A549 (cell line): ENCODE results near the gene TBL1X.

ENCODE experiments used
- BCL3 ChIP-seq: fragments of >200 bp; sonication (Bioruptor Twin); formaldehyde crosslinking; IDR thresholded peaks from 3 replicates; pipeline ENCODE4 v1.6.1; 2016
- CHD2 ChIP-seq: fragments of 150-350 bp; IDR thresholded peaks from 2 replicates; pipeline ENCODE4 v1.6.1; 2014; ENCODE audit warnings: low read length; ENCODE audit not compliant: partially characterized antibody
- CHD4 ChIP-seq: fragments of 200-600 bp; sonication (generic); IDR thresholded peaks from 2 replicates; pipeline ENCODE4 v1.6.1; 2016; ENCODE audit warnings: antibody characterized with exemption, mild to moderate bottlenecking, borderline replicate concordance
- EP300 ChIP-seq, 2 experiments: fragments of >200 bp; sonication (Bioruptor Twin); formaldehyde crosslinking; IDR thresholded peaks; 2 replicates in 1 of 2; 3 replicates in 1 of 2; pipeline ENCODE4 v1.6.1; 2016 to 2017
- HOXA7 ChIP-seq: fragments of 250-450 bp; sonication (Bioruptor Pico); IDR thresholded peaks from 2 replicates; pipeline ENCODE4 v1.5.0; 2020; ENCODE audit warnings: mild to moderate bottlenecking, moderate library complexity
- MAZ ChIP-seq: fragments of 150-350 bp; IDR thresholded peaks from 2 replicates; pipeline ENCODE4 v1.6.1; 2014; ENCODE audit warnings: antibody characterized with exemption, low read depth, low read length, borderline replicate concordance
- MYC ChIP-seq: IDR thresholded peaks from 2 replicates; pipeline ENCODE4 v1.6.1; 2012; ENCODE audit warnings: mild to moderate bottlenecking, inconsistent platforms, low read length, improper control_type of control experiment, borderline replicate concordance
- POLR2A ChIP-seq: IDR thresholded peaks from 2 replicates; pipeline ENCODE4 v1.6.1; 2012; ENCODE audit warnings: mild to moderate bottlenecking, low read length
- RNF2 ChIP-seq: fragments of 200-600 bp; sonication (generic); IDR thresholded peaks from 2 replicates; pipeline ENCODE4 v1.6.1; 2016; ENCODE audit warnings: low read depth, mild to moderate bottlenecking, antibody characterized with exemption, moderate library complexity, borderline replicate concordance
- TF ChIP-seq, protein P1 (sequence below): fragments of 450-650 bp; IDR thresholded peaks from 2 replicates; pipeline ENCODE4 v1.6.1; 2014; ENCODE audit warnings: antibody characterized with exemption
- TF ChIP-seq, protein P2 (sequence below): fragments of >200 bp; sonication (Bioruptor Twin); formaldehyde crosslinking; IDR thresholded peaks from 3 replicates; pipeline ENCODE4 v1.5.1; 2016
- TF ChIP-seq, protein P3 (sequence below): fragments of 150-350 bp; IDR thresholded peaks from 2 replicates; pipeline ENCODE4 v1.6.1; 2014; ENCODE audit warnings: low read depth, mild to moderate bottlenecking, low read length
- TF ChIP-seq, protein P4 (sequence below): IDR thresholded peaks from 2 replicates; pipeline ENCODE4 v1.6.1; 2012

DNA sequence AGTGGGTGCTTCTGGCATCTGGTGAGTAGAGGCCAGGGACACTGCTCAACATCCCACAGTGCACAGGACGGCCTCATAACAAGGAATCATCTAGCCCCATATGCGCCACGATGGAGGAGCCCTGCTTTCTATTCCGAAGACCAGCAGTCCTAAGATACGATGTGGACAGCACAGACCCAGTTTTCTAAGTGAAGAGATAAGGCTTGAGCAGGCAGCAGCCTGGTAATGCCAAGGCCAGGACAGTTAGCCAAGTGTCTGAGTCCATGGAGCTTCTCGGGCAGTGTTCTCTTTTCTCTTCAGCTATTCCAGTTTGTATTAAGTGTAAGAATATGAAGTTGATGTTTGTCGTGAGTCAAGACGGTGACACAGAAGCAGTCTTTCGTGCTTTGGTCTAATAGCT is 112.7 kb downstream of the TBL1X start:
- no peak for TF ChIP-seq MAZ
- no peak for TF ChIP-seq POLR2A
- TF ChIP-seq HOXA7 (CRISPR knock-in tag): no peak
- TF ChIP-seq, protein P1, sequence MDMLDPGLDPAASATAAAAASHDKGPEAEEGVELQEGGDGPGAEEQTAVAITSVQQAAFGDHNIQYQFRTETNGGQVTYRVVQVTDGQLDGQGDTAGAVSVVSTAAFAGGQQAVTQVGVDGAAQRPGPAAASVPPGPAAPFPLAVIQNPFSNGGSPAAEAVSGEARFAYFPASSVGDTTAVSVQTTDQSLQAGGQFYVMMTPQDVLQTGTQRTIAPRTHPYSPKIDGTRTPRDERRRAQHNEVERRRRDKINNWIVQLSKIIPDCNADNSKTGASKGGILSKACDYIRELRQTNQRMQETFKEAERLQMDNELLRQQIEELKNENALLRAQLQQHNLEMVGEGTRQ: no peak
- TF ChIP-seq, protein P2, sequence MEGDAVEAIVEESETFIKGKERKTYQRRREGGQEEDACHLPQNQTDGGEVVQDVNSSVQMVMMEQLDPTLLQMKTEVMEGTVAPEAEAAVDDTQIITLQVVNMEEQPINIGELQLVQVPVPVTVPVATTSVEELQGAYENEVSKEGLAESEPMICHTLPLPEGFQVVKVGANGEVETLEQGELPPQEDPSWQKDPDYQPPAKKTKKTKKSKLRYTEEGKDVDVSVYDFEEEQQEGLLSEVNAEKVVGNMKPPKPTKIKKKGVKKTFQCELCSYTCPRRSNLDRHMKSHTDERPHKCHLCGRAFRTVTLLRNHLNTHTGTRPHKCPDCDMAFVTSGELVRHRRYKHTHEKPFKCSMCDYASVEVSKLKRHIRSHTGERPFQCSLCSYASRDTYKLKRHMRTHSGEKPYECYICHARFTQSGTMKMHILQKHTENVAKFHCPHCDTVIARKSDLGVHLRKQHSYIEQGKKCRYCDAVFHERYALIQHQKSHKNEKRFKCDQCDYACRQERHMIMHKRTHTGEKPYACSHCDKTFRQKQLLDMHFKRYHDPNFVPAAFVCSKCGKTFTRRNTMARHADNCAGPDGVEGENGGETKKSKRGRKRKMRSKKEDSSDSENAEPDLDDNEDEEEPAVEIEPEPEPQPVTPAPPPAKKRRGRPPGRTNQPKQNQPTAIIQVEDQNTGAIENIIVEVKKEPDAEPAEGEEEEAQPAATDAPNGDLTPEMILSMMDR: no peak
- TF ChIP-seq BCL3: no peak
- TF ChIP-seq MYC: no peak
- TF ChIP-seq, protein P3, sequence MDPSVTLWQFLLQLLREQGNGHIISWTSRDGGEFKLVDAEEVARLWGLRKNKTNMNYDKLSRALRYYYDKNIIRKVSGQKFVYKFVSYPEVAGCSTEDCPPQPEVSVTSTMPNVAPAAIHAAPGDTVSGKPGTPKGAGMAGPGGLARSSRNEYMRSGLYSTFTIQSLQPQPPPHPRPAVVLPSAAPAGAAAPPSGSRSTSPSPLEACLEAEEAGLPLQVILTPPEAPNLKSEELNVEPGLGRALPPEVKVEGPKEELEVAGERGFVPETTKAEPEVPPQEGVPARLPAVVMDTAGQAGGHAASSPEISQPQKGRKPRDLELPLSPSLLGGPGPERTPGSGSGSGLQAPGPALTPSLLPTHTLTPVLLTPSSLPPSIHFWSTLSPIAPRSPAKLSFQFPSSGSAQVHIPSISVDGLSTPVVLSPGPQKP: no peak
- TF ChIP-seq EP300 (IDR thresholded peaks at IDR 0.05): no peak
- TF ChIP-seq CHD2: no peak
- TF ChIP-seq RNF2: no peak
- TF ChIP-seq CHD4: no peak
- TF ChIP-seq, protein P4, sequence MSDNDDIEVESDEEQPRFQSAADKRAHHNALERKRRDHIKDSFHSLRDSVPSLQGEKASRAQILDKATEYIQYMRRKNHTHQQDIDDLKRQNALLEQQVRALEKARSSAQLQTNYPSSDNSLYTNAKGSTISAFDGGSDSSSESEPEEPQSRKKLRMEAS: no peak
